Vagina (tissue), 2 donors: ENCODE data around the gene ACSF2. TPM values are rescaled to one million over a fixed set of nuclear protein-coding genes. Genes with fewer than 3 reads are reported as not detected.
"Not testable (repeated sequence)": the region's sequence is repeated elsewhere in the genome, so short reads cannot be mapped to it uniquely, and the experiment has no call there.

Experiments used
- DNase-seq, 2 donors: peaks; one replicate each; pipeline ENCODE4 v3.0.0-alpha.2; 2017; ENCODE audit errors: extremely low spot score in 2 of 2
- H3K27ac ChIP-seq: fragments of 200-600 bp; sonication (generic); one replicate; pipeline ENCODE4 v1.5.1; 2019
- H3K27me3 ChIP-seq: fragments of 200-600 bp; sonication (generic); one replicate; pipeline ENCODE4 v1.5.1; 2019
- H3K36me3 ChIP-seq, 2 donors: fragments of 200-600 bp; sonication (generic); one replicate each; pipeline ENCODE4 v1.5.1; 2017 to 2019
- H3K4me1 ChIP-seq: fragments of 200-600 bp; sonication (generic); one replicate; pipeline ENCODE4 v1.5.1; 2019
- H3K4me3 ChIP-seq, 2 donors: fragments of 200-600 bp; sonication (generic); 1 replicate in 1 of 2; 2 replicates in 1 of 2; pipeline ENCODE4 v1.5.1; 2016 to 2019
- H3K9me3 ChIP-seq: fragments of 200-600 bp; sonication (generic); one replicate; pipeline ENCODE4 v1.5.1; 2019
- POLR2A ChIP-seq, 2 donors: fragments of 450-650 bp; IDR thresholded peaks; one replicate each; pipeline ENCODE4 v1.6.1; 2017; ENCODE audit warnings: antibody characterized with exemption in 2 of 2, mild to moderate bottlenecking in 2 of 2, moderate library complexity in 2 of 2
- POLR2AphosphoS5 ChIP-seq, 2 donors: sonication (generic); formaldehyde crosslinking; IDR thresholded peaks; one replicate each; pipeline ENCODE4 v1.9.0; 2017; ENCODE audit warnings: antibody characterized with exemption in 2 of 2, mild to moderate bottlenecking in 2 of 2, low read depth in 1 of 2; ENCODE audit not compliant: insufficient read depth in 1 of 2
- intact Hi-C: fragments of 100-400 bp; cut with DNase I; formaldehyde crosslinking; loops from one replicate; pipeline ENCODE4 v1.15.1; 2023
- total RNA-seq: library from RNA; depleted of rRNA; stranded (reverse); fragments of >200 nt; gene quantifications from one replicate; pipeline ENCODE4 v1.2.3, GENCODE V29; 2016
- TF ChIP-seq, protein P1 (sequence below), 3 experiments: fragments of 450-650 bp in 2 of 3; fragments of 200-600 bp in 1 of 3; sonication (generic) in 1 of 3; IDR thresholded peaks; one replicate each; pipeline ENCODE4 v1.5.1; 2017 to 2019; ENCODE audit warnings: antibody characterized with exemption in 3 of 3, mild to moderate bottlenecking in 2 of 3, moderate library complexity in 2 of 3

ACSF2 gene
- total RNA-seq, 1 donor from 2014 or later: 56.0 TPM

DNA sequence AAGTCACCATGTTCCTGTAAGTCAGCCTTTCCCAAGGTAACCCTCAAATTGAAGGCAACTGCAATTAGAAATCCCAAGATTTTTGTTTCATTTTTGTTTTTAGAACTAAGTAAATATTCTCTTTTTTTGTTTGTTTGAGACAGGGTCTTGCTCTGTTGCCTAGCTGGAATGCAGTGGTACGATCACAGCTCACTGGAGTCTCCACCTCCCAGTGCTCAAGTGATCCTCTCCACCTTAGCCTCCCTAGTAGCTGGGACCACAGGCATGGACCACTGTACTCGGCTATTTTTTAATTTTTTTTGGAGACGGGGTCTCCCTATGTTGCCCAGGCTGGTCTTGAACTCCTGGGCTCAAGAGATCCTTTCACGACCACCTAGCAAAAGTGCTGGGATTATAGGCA lies 18.1 kb upstream of the ACSF2 start:
- Histone ChIP-seq H3K27me3 (no peaks in the 10 kb centered on the region), H3K36me3 (no peaks in the 10 kb centered on the region), H3K4me1 (no peaks in the 10 kb centered on the region), H3K4me3 (no peak overlapping the region), H3K9me3 (no peaks in the 10 kb centered on the region), H3K27ac (no peak overlapping the region)
- TF ChIP-seq, protein P1, sequence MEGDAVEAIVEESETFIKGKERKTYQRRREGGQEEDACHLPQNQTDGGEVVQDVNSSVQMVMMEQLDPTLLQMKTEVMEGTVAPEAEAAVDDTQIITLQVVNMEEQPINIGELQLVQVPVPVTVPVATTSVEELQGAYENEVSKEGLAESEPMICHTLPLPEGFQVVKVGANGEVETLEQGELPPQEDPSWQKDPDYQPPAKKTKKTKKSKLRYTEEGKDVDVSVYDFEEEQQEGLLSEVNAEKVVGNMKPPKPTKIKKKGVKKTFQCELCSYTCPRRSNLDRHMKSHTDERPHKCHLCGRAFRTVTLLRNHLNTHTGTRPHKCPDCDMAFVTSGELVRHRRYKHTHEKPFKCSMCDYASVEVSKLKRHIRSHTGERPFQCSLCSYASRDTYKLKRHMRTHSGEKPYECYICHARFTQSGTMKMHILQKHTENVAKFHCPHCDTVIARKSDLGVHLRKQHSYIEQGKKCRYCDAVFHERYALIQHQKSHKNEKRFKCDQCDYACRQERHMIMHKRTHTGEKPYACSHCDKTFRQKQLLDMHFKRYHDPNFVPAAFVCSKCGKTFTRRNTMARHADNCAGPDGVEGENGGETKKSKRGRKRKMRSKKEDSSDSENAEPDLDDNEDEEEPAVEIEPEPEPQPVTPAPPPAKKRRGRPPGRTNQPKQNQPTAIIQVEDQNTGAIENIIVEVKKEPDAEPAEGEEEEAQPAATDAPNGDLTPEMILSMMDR (IDR thresholded peaks at IDR 0.05): no peak
- TF ChIP-seq POLR2AphosphoS5 (IDR thresholded peaks at IDR 0.05; ENCODE audit: insufficient read depth in 1 of 2, low read depth in 1 of 2) (no peak), POLR2A (IDR thresholded peaks at IDR 0.05) (no peak)
- DNase-seq: no peak
- intact Hi-C loops: no loop called here

DNA sequence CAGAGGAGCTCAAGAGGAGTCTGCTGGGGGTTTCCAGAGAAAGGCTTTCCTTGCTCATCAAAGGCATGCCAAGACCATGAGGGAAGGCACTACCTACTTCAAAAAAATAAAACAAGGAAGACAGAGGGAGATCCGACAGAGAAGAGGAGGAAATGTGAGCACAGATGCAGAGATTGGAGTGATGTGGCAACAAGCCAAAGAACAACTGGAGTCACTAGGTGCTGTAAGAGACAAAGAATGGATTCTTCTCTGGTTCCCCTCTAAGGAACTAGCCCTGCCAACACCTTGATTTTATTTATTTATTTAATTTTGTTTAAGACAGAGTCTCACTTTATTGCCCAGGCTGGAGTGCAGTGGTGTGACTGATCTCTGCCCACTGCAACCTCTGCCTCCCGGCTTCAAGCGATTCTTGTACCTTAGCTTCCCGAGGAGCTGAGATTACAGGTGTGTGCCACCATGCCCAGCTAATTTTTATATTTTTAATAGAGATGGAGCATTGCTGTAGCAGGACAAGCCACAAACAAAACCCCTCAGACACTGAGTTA lies 13.8 kb upstream of the ACSF2 start:
- no peak overlapping the region for H3K27ac ChIP-seq
- H3K9me3 ChIP-seq: no peaks in the 10 kb centered on the region
- no peak for DNase-seq
- no peaks in the 10 kb centered on the region for H3K27me3 ChIP-seq
- H3K36me3 ChIP-seq: no peaks in the 10 kb centered on the region
- no peak overlapping the region for H3K4me3 ChIP-seq
- TF ChIP-seq POLR2AphosphoS5 (IDR thresholded peaks at IDR 0.05; ENCODE audit: insufficient read depth in 1 of 2, low read depth in 1 of 2): no peak
- H3K4me1 ChIP-seq: no peaks in the 10 kb centered on the region
- intact Hi-C loops: no loop called here

DNA sequence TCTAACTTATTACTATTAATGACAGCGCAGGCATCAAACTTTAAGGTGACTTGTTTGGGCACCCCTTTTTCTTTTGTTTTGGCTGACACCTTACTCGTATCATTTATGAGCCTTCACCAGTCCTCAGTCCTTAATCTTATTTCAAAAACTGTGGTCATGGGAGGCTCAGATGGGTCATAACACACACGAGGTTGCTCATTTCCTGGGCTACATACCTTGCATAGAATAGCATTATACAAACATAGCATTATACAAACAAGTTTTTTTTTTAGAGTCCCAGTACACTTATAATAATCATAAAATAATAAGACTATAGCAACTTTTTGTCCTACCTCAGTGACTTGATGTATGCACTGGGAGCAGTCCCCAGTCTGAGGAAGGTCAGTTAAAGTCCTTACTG lies 11.2 kb upstream of the ACSF2 start:
- intact Hi-C loops: no loop called here
- DNase-seq: no peak
- Histone ChIP-seq H3K4me1 (no peaks in the 10 kb centered on the region), H3K4me3 (no peak overlapping the region), H3K27ac (no peak overlapping the region), H3K27me3 (no peaks in the 10 kb centered on the region), H3K9me3 (no peaks in the 10 kb centered on the region), H3K36me3 (no peaks in the 10 kb centered on the region)
- no peak for TF ChIP-seq POLR2AphosphoS5 (IDR thresholded peaks at IDR 0.05; ENCODE audit: insufficient read depth in 1 of 2, low read depth in 1 of 2)

DNA sequence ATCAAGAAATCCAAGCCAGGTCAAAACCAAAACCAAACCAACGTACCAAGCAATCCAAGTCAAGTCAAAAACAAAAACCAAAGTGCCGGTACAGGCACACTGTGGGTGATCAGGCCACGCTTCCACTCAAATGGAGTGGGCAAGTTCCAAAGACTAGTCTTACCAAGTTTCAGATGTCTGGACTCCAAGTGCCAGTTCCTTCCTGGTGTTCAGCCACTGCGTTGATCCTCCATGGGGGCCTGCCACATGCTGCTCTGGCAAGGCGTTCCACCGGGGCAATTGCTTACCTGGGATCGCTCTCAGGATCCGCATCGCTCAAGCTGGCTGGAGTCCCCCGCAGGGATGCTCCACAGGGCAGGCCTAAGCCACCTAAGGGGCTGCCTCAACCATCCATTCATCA lies 6.4 kb upstream of the ACSF2 start:
- DNase-seq, H3K27ac ChIP-seq, H3K4me3 ChIP-seq, intact Hi-C loops, H3K36me3 ChIP-seq, H3K27me3 ChIP-seq, H3K9me3 ChIP-seq: not testable (repeated sequence)
- H3K4me1 ChIP-seq: peaks cover 26% of the 10 kb centered on the region

DNA sequence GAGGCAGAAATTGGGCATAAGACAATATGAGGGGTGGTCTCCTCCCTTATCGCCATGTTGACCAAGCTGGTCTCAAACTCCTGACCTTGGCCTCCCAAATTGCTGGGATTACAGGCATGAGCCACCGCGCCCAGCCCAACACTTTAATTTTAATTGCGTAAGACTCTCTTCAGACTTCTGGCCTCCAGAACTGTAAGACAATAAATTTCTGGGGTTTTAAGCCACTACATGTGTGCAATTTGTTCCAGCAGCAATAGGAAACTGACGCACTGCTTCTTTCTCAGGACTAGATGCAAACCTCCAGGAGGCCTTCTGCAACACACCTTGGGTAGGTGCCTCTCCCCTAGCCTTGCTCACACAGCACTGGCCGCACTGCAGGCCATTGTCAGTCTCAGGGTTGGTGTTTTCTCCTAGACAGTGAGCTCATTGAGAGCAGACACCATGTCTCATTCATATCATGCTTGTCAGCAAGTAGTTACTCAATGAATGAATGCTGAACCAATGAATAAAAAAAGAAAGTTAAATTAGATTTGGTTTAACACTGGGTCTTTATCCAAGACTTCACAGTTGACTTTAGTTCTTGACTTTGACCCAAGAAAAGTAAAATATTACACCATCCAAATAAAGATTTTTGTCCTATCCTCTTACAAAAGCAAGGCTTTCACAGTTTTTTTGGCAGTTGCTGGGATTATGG lies 5.5 kb upstream of the ACSF2 start:
- DNase-seq: no peak
- Histone ChIP-seq H3K27ac (peak overlapping the region; percentile 70), H3K9me3 (no peaks in the 10 kb centered on the region), H3K4me1 (peaks cover 36% of the 10 kb centered on the region), H3K27me3 (no peaks in the 10 kb centered on the region), H3K36me3 (no peaks in the 10 kb centered on the region), H3K4me3 (no peak overlapping the region)
- no peak for TF ChIP-seq POLR2AphosphoS5 (IDR thresholded peaks at IDR 0.05; ENCODE audit: insufficient read depth in 1 of 2, low read depth in 1 of 2)
- intact Hi-C loops: no loop called here

DNA sequence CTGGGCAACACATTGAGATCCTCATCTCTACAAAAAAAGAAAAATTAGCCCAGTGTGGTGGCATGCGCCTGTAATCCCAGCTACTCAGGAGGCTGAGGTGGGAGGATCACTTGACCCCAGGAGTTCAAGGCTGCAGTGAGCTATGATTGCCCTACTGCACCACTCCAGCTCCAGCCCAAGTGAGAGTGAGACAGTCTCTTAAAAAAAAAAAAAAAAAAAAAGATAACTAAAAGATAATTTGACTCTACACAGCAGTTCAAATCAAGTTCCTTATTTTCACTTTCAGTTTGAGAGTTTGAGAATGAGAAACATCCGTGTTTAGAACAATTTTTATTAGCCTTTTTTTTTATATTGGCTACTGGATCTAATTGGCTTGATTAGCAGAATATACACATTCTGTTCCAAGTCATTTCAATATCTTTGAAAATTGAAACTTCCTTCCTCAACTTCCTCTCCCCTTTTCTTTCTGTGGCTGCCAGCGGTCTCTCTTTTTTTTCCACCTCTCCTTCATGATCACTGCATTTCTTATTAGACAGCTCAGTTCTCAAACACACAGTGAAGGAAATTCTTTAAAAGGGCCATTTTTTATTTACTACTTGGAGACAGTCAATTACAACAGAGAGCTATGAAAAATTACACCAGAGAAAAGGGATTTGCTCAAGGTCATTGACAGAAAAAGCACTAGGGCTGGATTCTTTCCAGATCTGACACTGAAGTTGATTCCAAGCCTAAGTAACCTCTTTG lies 4.5 kb upstream of the ACSF2 start:
- no peaks in the 10 kb centered on the region for H3K9me3 ChIP-seq
- intact Hi-C loops: no loop called here
- DNase-seq: no peak
- peaks cover 41% of the 10 kb centered on the region for H3K4me1 ChIP-seq
- no peaks in the 10 kb centered on the region for H3K36me3 ChIP-seq
- no peaks in the 10 kb centered on the region for H3K27me3 ChIP-seq
- peak overlapping the region; percentile 70 for H3K27ac ChIP-seq
- TF ChIP-seq, protein P1 (IDR thresholded peaks at IDR 0.05): no peak
- TF ChIP-seq POLR2AphosphoS5 (IDR thresholded peaks at IDR 0.05; ENCODE audit: insufficient read depth in 1 of 2, low read depth in 1 of 2): peak in 1 of 2 donors; percentile 41
- peak overlapping the region; percentile 23 to 25 for H3K4me3 ChIP-seq

DNA sequence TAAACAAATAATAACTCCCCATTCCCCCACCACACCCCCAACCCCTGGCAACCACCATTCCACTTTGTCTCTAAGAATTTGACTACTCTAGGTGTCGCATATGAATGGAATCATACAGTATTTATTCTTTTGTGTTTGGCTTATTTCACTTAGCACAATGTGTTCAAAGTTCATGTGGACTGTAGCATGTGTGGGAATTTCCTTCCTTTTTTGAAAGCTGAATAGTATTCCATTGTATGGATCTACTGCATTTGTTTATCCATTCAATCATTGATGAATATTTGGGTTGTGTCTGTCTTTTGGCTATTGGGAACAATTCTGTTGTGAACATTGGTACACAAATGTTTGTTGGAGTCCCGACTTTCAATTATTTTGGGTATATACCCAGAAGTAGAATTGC lies 3.3 kb upstream of the ACSF2 start:
- H3K4me1 ChIP-seq: peaks cover 54% of the 10 kb centered on the region
- TF ChIP-seq, protein P1 (IDR thresholded peaks at IDR 0.05): no peak
- TF ChIP-seq POLR2A (IDR thresholded peaks at IDR 0.05) (no peak), POLR2AphosphoS5 (IDR thresholded peaks at IDR 0.05; ENCODE audit: insufficient read depth in 1 of 2, low read depth in 1 of 2) (no peak)
- no peak for DNase-seq
- no peaks in the 10 kb centered on the region for H3K36me3 ChIP-seq
- no peaks in the 10 kb centered on the region for H3K9me3 ChIP-seq
- H3K27ac ChIP-seq: no peak overlapping the region
- H3K27me3 ChIP-seq: no peaks in the 10 kb centered on the region
- intact Hi-C loops: no loop called here
- no peak overlapping the region for H3K4me3 ChIP-seq
